NCI-H345 treated with DMSO at 0.1 percent for 48 hours (cell line): ENCODE data around the gene DUXA.
"Not testable (repeated sequence)": the region's sequence is repeated elsewhere in the genome, so short reads cannot be mapped to it uniquely, and the experiment has no call there.

Source experiments
- DNase-seq: peaks from one replicate; lab custom pipeline; 2025; ENCODE audit not compliant: unreplicated experiment; lab: John Stamatoyannopoulos, UW

DUXA gene

GRCh38 chr19:57167385-57167784 is at the start of gene DUXA:
DUXA (minus strand) TSS chr19:57167485; CDS start chr19:57167443, 42 bp downstream.
- no peak for DNase-seq

GRCh38 chr19:57212109-57212508 is 44.8 kb upstream of the DUXA start:
- DNase-seq: no peak

- DNase-seq: no peak
Observed at GRCh38 chr19:57210381-57210780, 43.1 kb upstream of the DUXA start.

GRCh38 chr19:57202160-57202559 is 34.9 kb upstream of the DUXA start:
- DNase-seq: no peak

- DNase-seq: not testable (repeated sequence)
Observed at GRCh38 chr19:57197874-57198273, 30.6 kb upstream of the DUXA start.

GRCh38 chr19:57192993-57193392 is 25.7 kb upstream of the DUXA start:
- DNase-seq: no peak

GRCh38 chr19:57192077-57192420 is 24.8 kb upstream of the DUXA start:
- no peak for DNase-seq

GRCh38 chr19:57191141-57192076 is 24.1 kb upstream of the DUXA start, which contains the start of gene ZNF264:
ZNF264 (plus strand) TSS chr19:57191500; CDS start chr19:57191914, 414 bp downstream.
- peak; percentile 40 for DNase-seq

- DNase-seq: no peak
Observed at GRCh38 chr19:57190301-57190700, 23.0 kb upstream of the DUXA start.

GRCh38 chr19:57171551-57172081 is 4.3 kb upstream of the DUXA start:
- DNase-seq: no peak

- no peak for DNase-seq
Observed at GRCh38 chr19:57165846-57166245, 1.4 kb downstream of the DUXA start.

GRCh38 chr19:57161985-57162539 is 5.2 kb downstream of the DUXA start:
- DNase-seq: no peak

GRCh38 chr19:57152921-57153320 is 14.4 kb downstream of the DUXA start:
- no peak for DNase-seq

- no peak for DNase-seq
Observed at GRCh38 chr19:57141699-57142098, 25.6 kb downstream of the DUXA start.

GRCh38 chr19:57135797-57136196 is 31.5 kb downstream of the DUXA start:
- no peak for DNase-seq

- DNase-seq: not testable (repeated sequence)
Observed at GRCh38 chr19:57127403-57127802, 39.9 kb downstream of the DUXA start.

- DNase-seq: no peak
Observed at GRCh38 chr19:57123882-57124281, 43.4 kb downstream of the DUXA start.

GRCh38 chr19:57118848-57119247 is 48.4 kb downstream of the DUXA start:
- no peak for DNase-seq

GRCh38 chr19:57113501-57113900 is 53.8 kb downstream of the DUXA start:
- DNase-seq: not testable (repeated sequence)

GRCh38 chr19:57111329-57111644 is 56.0 kb downstream of the DUXA start:
- no peak for DNase-seq

GRCh38 chr19:57110592-57111328 is 56.5 kb downstream of the DUXA start:
- no peak for DNase-seq
